Testis (tissue), 2 donors: ENCODE results near the gene CTAGE6.

Experiments used
- POLR2A ChIP-seq: fragments of 450-650 bp; IDR thresholded peaks from one replicate; pipeline ENCODE4 v1.6.1; 2017; ENCODE audit warnings: antibody characterized with exemption, mild to moderate bottlenecking, moderate library complexity
- TF ChIP-seq, protein P1 (sequence below), 3 experiments: fragments of 450-650 bp in 2 of 3; fragments of 200-600 bp in 1 of 3; sonication (generic) in 1 of 3; IDR thresholded peaks; one replicate each; pipeline ENCODE4 v1.5.1; 2016 to 2019; ENCODE audit warnings: antibody characterized with exemption in 3 of 3, mild to moderate bottlenecking in 2 of 3, moderate library complexity in 1 of 3

DNA sequence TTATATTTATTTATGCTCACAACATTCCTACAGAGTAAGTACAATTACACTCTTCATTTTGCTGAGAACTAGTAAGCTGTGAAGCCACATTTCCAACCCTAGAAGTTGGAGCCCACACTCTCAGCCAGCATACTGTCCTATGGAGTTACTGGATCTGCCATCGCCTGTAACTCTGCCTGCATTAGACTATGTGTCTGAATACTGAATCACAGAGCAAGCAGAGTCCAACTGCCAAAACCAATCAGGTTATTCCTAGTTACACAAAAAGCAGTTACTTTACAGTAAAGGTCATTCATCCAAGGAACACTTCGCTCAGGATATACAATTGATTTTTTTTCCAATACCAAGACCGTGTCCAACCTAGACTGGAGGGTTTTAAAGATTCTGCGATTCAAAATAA lies 21.5 kb downstream of the CTAGE6 start:
- TF ChIP-seq, protein P1, sequence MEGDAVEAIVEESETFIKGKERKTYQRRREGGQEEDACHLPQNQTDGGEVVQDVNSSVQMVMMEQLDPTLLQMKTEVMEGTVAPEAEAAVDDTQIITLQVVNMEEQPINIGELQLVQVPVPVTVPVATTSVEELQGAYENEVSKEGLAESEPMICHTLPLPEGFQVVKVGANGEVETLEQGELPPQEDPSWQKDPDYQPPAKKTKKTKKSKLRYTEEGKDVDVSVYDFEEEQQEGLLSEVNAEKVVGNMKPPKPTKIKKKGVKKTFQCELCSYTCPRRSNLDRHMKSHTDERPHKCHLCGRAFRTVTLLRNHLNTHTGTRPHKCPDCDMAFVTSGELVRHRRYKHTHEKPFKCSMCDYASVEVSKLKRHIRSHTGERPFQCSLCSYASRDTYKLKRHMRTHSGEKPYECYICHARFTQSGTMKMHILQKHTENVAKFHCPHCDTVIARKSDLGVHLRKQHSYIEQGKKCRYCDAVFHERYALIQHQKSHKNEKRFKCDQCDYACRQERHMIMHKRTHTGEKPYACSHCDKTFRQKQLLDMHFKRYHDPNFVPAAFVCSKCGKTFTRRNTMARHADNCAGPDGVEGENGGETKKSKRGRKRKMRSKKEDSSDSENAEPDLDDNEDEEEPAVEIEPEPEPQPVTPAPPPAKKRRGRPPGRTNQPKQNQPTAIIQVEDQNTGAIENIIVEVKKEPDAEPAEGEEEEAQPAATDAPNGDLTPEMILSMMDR (IDR thresholded peaks at IDR 0.05), result no peak
- TF ChIP-seq POLR2A, result no peak
